ENCODE data around the gene CHRNB1.
A peak's percentile ranks its signal among the peaks of the same experiment; 100 is the strongest.
"Not testable (repeated sequence)": the region's sequence is repeated elsewhere in the genome, so short reads cannot be mapped to it uniquely, and the experiment has no call there.

Gene CHRNB1

DNA sequence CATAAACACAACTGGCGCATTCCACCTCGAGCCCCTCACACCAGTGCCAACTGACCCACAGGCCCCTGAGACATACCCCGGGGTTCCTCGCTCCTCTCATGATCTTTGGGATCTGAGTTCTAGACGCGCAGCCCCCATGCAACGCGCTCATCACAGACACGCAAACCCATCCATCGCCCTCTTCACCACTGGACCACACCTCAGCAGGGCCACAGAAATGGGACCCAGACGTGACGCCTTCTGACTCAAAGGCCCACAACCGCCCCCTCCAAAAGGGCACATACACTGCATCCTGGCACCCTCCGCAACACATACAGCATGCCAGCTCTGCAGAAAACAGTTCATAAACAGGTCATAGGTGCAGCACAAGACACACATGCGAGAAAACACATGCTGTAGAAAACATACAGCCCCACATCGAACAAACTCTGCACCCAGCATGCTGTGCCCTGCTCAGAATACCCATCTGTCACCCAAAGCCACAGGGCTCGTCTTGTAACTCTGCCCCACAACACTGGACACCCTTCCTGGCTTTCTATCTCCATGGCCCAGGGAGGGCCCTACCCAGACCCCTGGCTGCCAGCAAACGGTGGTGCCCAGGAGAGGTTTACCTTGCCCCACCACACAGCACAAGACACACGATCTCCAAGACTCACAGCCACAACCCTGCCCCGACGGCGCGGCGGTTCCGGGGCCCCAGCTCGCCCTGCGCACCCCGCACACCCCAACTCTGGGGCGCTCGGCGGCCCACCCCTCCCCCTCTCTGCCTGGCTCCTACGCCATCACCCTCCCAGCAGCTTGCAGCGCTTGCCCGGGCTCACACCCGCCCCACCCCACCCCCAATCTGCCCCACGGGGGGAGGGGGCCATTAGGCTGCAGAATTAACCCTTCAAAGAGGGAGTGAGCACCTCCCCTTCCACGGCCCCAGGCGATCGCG lies 33.7 kb downstream of the CHRNB1 start:
- peak overlapping the region; percentile 64 for H3K4me3 ChIP-seq (ENCODE audit: low read length)
- DNase-seq (ENCODE audit: low read depth, low spot score): no peak

DNA sequence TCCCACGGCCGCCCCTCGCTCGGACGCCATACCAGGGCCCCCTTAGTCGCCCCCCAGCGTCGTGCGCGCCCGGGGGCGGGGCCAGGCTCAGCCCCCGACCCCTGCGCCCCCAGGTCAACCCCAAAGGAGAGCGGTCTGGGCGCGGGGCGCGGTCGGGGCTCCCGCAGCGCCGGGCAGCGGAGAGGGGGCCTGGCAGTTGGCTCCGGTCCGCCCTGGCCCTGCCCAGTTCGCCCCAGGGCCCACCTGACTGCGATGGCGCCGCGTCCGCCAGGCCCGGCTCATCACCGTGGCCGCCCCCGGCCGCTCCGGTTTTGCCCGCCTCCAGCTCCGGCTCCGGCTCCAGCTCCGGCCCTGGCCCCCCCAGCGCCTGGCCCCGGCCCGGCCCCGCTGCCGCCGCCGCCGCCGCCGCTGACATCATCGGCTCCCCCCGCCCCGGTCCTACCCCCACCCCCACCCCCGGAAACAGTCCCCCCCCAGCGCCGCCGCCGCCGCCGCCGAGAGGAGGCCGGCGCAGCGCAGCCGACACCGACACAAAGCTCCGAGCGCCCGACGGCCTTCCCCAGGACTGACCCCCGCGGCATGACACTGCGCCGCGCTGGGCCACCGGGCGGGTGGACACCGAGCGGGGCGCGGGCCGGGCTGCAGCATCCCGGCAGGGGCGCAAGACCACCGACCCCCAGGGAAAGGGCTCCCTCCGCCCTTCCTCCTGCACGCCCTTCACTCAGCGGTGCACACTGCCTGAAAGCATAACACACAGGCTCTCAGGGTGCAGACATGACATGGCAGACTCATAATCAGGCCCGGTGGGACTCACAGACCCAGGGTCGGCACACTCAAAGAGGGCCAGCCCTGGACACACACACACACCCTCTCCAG lies 34.6 kb downstream of the CHRNB1 start, which contains the start of gene ZBTB4:
ZBTB4 (minus strand) TSS at position 419 of the 876 bp plus-strand sequence. CDS start 12,830 bp downstream, outside the sequence.
- H3K4me3 ChIP-seq (ENCODE audit: low read length): peak within 1 kb of the TSS; percentile 64
- no peak for DNase-seq (ENCODE audit: low read depth, low spot score)

DNA sequence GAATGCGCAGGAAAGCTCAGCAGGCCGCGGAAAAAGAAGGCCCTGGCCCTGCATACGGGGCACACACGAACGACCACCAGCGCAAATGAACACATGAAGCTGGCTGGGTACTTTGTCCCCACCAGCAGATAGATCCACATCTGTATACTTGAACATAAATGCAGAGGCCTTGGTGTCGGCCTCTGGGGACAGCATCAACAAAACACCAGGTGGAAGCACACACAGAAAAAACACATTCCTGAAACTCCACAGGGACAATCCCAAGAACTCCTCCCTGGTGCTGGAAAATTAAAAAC lies 35.2 kb downstream of the CHRNB1 start:
- DNase-seq (ENCODE audit: low read depth, low spot score): no peak
- peak overlapping the region; percentile 59 for H3K4me3 ChIP-seq (ENCODE audit: low read length)

DNA sequence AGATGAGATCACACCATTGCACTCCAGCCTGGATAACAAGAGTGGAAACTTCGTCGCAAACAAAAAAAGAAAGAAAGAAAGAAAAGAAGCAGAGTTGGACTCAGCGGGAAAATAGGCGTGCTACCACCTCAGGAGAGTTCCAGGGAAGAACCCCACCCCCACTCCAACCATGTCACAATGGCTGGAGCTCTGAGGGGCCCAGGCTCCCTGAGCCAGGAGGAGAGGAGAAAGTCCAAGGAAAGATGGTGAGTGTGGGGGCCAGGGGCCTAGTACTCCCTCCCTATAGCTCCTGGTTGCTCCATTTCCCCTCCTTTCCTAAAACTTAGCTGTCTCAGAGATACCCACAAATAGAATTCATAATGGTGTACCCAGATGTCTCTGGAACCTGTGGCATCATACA lies 36.4 kb downstream of the CHRNB1 start, which contains the start of gene SLC35G6:
SLC35G6 (plus strand) TSS at position 172 of the 400 bp plus-strand sequence; CDS start at position 243, 71 bp downstream.
- peak within 1 kb of the TSS; percentile 59 for H3K4me3 ChIP-seq (ENCODE audit: low read length)
- not testable (repeated sequence) for DNase-seq (ENCODE audit: low read depth, low spot score)

DNA sequence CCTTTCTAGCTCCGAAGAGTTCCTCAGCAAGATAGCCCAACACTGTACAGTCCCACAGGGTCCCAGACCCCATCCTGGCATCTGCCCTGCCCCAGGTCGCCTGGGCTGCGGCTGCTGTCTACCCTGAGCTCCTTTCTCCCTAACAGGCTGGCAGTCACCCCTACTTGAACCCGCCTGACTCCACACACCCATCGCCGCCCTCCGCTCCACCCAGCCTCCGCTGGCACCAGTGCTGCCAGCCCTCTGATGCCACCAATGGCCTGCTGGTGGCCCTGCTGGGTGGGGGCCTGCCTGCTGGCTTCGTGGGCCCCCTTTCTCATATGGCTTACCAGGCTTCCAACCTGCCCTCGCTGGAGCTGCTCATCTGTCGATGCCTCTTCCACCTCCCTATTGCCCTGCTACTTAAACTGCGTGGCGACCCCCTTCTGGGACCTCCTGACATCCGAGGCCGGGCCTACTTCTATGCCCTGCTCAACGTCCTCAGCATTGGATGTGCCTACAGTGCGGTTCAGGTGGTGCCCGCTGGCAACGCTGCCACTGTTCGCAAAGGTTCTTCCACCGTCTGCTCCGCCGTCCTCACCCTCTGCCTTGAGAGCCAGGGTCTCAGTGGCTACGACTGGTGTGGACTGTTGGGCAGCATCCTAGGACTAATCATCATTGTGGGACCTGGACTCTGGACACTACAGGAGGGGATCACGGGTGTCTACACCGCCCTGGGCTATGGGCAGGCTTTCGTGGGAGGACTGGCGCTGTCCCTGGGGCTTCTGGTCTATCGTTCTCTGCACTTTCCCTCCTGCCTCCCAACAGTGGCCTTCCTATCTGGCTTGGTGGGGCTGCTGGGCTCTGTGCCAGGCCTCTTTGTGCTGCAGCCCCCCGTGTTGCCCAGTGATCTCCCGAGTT lies 37.2 kb downstream of the CHRNB1 start:
- not testable (repeated sequence) for H3K4me3 ChIP-seq (ENCODE audit: low read length); DNase-seq (ENCODE audit: low read depth, low spot score)

DNA sequence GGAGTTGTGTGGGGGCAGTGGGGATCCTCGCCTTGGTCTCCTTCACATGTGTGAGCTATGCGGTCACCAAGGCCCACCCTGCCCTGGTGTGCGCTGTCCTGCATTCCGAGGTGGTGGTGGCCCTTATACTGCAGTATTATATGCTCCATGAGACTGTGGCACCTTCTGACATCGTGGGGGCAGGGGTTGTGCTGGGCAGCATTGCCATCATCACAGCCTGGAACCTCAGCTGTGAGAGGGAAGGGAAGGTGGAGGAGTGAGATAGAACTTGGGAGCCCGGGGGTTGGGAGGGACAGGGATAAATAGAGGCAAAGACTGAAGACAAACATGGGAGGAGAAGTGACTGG lies 37.9 kb downstream of the CHRNB1 start:
- H3K4me3 ChIP-seq (ENCODE audit: low read length): peak overlapping the region; percentile 93

DNA sequence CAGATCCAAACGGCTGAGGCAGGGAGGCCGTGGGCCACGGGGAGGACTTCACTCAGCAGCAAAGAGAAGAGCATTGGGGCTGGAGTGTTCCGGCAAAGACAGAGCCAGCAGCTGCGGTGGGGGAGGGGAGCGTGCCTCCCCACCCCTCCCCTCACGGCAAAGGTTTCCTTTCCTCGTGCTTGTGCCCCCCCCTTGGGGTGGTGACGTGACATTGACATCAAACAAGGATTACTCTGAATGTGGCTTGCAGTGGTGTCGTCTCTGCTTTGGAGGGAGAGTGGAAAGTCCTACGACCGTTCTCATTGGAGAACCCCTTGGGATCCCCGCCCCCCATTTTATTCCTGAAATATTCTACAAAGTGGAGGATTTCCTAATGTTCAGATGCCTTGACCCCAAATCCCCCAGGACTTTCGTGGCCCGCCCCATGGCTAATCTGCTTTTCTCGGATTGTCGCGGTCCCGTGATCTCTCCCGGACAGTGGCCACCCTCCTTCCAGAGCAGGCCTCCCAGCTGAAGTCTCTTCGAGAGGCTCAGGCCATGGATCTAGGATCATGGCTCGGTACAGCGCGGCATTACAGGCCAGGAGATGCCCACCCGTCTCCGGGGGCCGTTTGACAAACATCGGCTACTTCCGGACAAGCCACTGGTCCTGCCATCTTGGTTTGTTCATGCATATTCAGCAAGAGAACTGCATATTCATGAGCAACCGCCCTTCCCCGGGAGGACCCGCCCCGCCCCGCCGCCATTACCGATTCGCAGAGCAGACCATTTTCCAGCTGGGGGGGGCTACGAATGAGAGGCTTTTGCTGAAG lies 38.6 kb downstream of the CHRNB1 start:
- H3K4me3 ChIP-seq (ENCODE audit: low read length): peak overlapping the region; percentile 93

More for the DNA sequence above, 37.9 kb downstream of the CHRNB1 start:
- DNase-seq (ENCODE audit: low read depth, low spot score): not testable (repeated sequence)

DNA sequence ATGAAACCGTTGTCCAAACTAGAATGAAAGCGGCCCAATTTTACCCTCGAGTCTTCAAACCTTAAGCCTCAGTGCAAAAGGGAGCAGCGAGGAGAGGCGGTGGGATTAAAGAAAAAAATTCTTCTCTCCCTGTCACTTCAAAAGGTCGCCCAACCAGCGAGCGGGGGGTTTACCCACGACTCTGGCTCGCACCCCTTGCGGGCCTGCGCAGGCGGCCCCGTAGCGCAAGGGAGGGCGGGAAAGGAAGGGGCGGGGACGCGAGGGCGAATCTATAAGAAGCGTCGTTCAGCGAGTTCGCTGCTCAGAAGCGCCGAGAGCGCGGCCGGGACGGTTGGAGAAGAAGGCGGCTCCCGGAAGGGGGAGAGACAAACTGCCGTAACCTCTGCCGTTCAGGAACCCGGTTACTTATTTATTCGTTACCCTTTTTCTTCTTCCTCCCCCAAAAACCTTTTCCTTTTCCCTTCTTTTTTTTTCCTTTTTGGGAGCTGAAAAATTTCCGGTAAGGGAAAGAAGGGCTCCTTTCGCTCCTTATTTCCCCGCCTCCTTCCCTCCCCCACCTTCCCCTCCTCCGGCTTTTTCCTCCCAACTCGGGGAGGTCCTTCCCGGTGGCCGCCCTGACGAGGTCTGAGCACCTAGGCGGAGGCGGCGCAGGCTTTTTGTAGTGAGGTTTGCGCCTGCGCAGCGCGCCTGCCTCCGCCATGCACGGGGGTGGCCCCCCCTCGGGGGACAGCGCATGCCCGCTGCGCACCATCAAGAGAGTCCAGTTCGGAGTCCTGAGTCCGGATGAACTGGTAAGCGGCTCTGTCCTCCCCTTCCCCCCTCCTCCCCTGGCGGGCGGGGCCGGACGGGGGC lies 39.4 kb downstream of the CHRNB1 start, which contains the start of gene POLR2A:
POLR2A (plus strand) TSS at position 300 of the 852 bp plus-strand sequence.
- DNase-seq (ENCODE audit: low read depth, low spot score): peak; percentile 95
- H3K4me3 ChIP-seq (ENCODE audit: low read length): peak within 1 kb of the TSS; percentile 93

More for the DNA sequence above, 38.6 kb downstream of the CHRNB1 start:
- peak; percentile 94 for DNase-seq (ENCODE audit: low read depth, low spot score)

DNA sequence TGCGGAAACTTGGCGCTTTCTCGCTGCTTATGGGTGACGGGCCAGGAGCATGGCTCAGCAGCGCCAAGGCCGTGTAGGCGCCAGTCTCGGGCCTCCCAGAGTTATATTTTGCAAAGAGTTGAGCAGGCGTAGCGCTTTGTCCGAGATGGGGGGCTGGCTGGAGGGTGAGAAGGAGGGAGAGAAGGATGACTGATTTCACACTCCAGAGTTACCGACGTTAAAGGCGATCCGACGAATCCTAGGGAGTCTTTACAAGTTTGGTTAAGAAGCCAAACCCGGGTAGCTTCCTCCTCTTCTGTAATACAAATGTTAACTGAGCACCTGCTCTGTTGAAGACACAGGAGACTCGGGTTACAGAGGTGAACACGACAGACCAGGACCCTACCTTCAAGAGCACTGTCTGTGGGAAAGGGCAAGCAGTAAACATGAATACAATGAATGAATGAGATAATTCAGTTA lies 40.1 kb downstream of the CHRNB1 start:
- DNase-seq (ENCODE audit: low read depth, low spot score): no peak
- peak overlapping the region; percentile 93 for H3K4me3 ChIP-seq (ENCODE audit: low read length)

DNA sequence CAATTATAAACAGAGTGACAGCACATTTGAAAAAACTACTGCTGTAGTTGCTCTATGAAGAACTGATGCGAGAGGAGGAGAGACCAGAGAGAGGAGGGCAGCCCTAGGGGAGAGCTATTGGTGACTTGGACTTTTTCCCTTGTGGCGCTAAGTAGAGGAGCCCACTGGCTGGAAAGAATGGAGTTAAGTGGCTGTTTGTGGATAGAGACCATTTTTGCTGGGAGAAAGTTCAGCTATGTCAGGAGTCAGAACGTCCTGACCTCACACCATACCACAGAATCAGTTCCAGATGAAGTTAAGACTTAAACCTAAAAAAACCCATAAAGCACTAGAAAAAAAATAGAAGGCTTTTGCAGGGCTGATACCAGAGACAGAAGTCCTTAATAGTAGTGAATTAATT lies 41.3 kb downstream of the CHRNB1 start:
- H3K4me3 ChIP-seq (ENCODE audit: low read length): no peak overlapping the region
- no peak for DNase-seq (ENCODE audit: low read depth, low spot score)

DNA sequence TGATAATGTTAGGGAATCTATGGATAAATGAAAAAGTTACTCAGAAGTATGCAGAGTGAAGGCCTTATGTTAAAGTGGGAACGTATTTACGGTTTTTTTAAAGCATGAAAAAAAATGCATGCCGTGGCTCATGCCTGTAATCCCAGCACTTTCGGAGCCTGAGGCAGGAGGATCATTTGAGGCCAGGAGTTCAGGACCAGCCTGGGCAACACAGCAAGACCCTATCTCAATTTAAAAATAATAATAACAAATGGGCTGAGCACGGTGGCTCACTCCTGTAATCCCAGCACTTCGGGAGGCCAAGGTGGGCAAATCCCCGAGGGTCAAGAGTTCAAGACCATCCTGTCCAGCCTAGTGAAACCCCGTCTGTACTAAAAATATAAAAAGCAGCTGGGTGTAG lies 45.3 kb downstream of the CHRNB1 start:
- no peak for DNase-seq (ENCODE audit: low read depth, low spot score)
- H3K4me3 ChIP-seq (ENCODE audit: low read length): no peak overlapping the region

DNA sequence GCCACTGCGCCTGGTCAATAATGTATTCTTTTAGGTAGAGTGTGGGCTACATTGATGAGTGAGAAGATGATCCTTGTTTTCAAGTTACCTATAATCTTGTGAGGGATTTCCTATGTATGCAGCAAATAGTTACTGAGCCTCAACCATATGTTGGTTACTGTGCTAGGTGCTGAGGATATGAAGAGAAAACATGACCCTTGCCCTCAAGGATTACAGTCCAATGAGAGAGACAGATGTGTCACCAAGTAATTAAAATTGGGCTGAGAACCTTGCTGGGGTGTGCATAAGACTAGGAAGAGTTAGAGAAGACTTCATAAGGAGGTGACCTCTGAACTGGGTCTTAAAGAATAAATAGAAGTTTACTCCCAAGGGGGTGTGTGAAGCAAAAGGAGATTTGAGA lies 46.7 kb downstream of the CHRNB1 start:
- DNase-seq (ENCODE audit: low read depth, low spot score): no peak
- no peak overlapping the region for H3K4me3 ChIP-seq (ENCODE audit: low read length)

DNA sequence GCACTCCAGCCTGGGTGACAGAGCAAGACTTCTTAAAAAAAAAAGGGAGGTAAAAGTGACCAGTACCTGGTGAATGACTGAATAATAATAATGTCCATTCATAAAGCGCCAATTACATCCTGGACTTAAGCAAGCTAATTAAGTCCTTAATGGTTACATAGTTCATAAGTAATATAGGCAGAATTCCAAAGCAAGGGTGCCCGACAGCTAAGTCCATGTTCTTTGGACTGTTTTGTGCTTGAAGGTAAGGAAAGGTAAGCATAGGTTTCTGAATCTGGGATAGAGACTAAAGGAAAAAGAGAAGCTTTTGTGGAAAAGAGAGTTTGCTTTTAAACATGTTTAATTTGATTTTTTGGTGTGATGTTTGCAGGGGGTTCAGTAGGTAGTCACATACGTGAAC lies 49.1 kb downstream of the CHRNB1 start:
- no peak for DNase-seq (ENCODE audit: low read depth, low spot score)
- H3K4me3 ChIP-seq (ENCODE audit: low read length): no peak overlapping the region

DNA sequence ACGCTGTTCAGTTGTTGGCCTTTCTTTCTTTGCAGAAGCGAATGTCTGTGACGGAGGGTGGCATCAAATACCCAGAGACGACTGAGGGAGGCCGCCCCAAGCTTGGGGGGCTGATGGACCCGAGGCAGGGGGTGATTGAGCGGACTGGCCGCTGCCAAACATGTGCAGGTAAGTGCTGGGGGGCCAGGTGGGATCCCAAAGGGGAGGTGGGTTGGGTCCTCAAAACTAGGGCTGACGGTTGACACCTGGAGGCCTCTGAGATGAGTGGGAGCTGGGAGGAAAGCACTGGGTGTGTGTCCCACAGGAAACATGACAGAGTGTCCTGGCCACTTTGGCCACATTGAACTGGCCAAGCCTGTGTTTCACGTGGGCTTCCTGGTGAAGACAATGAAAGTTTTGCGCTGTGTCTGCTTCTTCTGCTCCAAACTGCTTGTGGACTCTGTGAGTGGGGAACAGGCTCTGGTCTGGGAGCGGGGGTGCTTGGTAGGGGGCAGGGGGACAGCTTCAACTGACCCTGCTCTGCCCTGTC lies 51.1 kb downstream of the CHRNB1 start:
- no peak for DNase-seq (ENCODE audit: low read depth, low spot score)
- no peak overlapping the region for H3K4me3 ChIP-seq (ENCODE audit: low read length)

DNA sequence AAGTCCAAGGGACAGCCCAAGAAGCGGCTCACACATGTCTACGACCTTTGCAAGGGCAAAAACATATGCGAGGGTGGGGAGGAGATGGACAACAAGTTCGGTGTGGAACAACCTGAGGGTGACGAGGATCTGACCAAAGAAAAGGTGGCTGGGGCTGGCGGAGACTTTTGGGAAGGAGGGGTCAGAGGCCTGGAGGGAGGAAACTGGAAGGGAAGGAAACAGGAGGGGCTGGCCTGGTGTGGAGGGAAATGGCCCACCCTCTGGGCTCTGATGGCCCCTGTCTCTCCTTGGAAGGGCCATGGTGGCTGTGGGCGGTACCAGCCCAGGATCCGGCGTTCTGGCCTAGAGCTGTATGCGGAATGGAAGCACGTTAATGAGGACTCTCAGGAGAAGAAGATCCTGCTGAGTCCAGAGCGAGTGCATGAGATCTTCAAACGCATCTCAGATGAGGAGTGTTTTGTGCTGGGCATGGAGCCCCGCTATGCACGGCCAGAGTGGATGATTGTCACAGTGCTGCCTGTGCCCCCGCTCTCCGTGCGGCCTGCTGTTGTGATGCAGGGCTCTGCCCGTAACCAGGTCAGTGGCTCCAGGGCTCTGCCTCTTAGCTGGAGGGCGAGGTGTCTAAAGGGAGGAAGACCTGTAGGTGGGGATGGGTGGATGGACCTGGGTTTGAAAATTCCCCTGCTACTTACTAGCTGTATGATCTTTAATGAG lies 51.8 kb downstream of the CHRNB1 start:
- H3K4me3 ChIP-seq (ENCODE audit: low read length): no peak overlapping the region
- no peak for DNase-seq (ENCODE audit: low read depth, low spot score)

DNA sequence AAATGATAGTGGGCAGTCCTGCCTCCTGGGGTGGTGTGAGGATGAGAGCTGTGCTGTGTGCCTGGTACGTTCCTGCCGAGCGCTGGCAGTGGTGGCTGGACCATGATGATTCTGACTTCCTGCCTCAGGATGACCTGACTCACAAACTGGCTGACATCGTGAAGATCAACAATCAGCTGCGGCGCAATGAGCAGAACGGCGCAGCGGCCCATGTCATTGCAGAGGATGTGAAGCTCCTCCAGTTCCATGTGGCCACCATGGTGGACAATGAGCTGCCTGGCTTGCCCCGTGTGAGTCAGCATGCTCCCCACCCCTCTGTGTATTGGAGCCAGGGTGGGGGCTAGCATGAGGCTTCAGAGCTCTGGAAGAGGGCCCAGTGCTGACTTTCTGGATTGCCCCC lies 52.4 kb downstream of the CHRNB1 start:
- H3K4me3 ChIP-seq (ENCODE audit: low read length): no peak overlapping the region
- DNase-seq (ENCODE audit: low read depth, low spot score): no peak
